Measurements from ENCODE around the gene CLPTM1L. TPM values are rescaled to one million over a fixed set of nuclear protein-coding genes. Genes with fewer than 3 reads are reported as not detected.

Gene CLPTM1L
- total and polyA plus RNA-seq, 12 donors: 40.7 to 96.5 (median 83.2) TPM

DNA sequence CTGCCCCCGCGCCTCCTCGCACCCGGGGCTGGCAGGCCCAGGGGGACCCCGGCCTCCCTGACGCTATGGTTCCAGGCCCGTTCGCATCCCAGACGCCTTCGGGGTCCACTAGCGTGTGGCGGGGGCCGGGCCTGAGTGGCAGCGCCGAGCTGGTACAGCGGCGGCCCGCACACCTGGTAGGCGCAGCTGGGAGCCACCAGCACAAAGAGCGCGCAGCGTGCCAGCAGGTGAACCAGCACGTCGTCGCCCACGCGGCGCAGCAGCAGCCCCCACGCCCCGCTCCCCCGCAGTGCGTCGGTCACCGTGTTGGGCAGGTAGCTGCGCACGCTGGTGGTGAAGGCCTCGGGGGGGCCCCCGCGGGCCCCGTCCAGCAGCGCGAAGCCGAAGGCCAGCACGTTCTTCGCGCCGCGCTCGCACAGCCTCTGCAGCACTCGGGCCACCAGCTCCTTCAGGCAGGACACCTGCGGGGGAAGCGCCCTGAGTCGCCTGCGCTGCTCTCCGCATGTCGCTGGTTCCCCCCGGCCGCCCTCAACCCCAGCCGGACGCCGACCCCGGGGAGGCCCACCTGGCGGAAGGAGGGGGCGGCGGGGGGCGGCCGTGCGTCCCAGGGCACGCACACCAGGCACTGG is 50.6 kb downstream of the CLPTM1L start:
- no peaks in the 10 kb centered on the region for H3K4me1 ChIP-seq (replicated peaks in 1 of 2)
- TF ChIP-seq, protein P1, sequence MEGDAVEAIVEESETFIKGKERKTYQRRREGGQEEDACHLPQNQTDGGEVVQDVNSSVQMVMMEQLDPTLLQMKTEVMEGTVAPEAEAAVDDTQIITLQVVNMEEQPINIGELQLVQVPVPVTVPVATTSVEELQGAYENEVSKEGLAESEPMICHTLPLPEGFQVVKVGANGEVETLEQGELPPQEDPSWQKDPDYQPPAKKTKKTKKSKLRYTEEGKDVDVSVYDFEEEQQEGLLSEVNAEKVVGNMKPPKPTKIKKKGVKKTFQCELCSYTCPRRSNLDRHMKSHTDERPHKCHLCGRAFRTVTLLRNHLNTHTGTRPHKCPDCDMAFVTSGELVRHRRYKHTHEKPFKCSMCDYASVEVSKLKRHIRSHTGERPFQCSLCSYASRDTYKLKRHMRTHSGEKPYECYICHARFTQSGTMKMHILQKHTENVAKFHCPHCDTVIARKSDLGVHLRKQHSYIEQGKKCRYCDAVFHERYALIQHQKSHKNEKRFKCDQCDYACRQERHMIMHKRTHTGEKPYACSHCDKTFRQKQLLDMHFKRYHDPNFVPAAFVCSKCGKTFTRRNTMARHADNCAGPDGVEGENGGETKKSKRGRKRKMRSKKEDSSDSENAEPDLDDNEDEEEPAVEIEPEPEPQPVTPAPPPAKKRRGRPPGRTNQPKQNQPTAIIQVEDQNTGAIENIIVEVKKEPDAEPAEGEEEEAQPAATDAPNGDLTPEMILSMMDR (IDR thresholded peaks at IDR 0.05): no peak
- no peak for TF ChIP-seq POLR2A (IDR thresholded peaks at IDR 0.05)
- H3K27me3 ChIP-seq: peaks cover 29% of the 10 kb centered on the region
- DNase-seq: no peak
- H3K9me3 ChIP-seq (replicated peaks in 1 of 3): no peaks in the 10 kb centered on the region
- 0 to 29% (median 13%) methylated on average over 2 to 69 of the region's 69 CpGs for WGBS, 4 donors
- no peaks in the 10 kb centered on the region for H3K36me3 ChIP-seq (replicated peaks in 1 of 2)
- intact Hi-C loops (cut with DNase I): no loop called here
- H3K4me3 ChIP-seq: no peak overlapping the region
- no peak overlapping the region for H3K27ac ChIP-seq

DNA sequence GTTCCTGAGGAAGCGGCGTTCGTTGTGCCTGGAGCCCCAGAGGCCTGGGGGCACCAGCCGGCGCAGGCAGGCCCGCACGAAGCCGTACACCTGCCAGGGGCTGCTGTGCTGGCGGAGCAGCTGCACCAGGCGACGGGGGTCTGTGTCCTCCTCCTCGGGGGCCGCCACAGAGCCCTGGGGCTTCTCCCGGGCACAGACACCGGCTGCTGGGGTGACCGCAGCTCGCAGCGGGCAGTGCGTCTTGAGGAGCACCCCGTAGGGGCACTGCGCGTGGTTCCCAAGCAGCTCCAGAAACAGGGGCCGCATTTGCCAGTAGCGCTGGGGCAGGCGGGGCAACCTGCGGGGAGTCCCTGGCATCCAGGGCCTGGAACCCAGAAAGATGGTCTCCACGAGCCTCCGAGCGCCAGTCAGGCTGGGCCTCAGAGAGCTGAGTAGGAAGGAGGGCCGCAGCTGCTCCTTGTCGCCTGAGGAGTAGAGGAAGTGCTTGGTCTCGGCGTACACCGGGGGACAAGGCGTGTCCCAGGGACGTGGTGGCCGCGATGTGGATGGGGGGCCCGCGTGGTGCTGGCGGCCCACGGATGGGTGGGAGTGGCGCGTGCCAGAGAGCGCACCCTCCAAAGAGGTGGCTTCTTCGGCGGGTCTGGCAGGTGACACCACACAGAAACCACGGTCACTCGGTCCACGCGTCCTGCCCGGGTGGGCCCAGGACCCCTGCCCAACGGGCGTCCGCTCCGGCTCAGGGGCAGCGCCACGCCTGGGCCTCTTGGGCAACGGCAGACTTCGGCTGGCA is 51.3 kb downstream of the CLPTM1L start:
- H3K4me1 ChIP-seq (replicated peaks in 1 of 2): no peaks in the 10 kb centered on the region
- no peak overlapping the region for H3K4me3 ChIP-seq
- WGBS, 4 donors: 85 to 89% (median 87%) methylated on average over 21 to 60 of the region's 60 CpGs
- H3K27ac ChIP-seq: no peak overlapping the region
- H3K27me3 ChIP-seq: peaks cover 29% of the 10 kb centered on the region
- no peak for DNase-seq
- intact Hi-C loops (cut with DNase I): no loop called here
- TF ChIP-seq, protein P1 (IDR thresholded peaks at IDR 0.05): no peak
- TF ChIP-seq POLR2A (IDR thresholded peaks at IDR 0.05): no peak
- H3K36me3 ChIP-seq (replicated peaks in 1 of 2): no peaks in the 10 kb centered on the region
- H3K9me3 ChIP-seq (replicated peaks in 1 of 3): no peaks in the 10 kb centered on the region

DNA sequence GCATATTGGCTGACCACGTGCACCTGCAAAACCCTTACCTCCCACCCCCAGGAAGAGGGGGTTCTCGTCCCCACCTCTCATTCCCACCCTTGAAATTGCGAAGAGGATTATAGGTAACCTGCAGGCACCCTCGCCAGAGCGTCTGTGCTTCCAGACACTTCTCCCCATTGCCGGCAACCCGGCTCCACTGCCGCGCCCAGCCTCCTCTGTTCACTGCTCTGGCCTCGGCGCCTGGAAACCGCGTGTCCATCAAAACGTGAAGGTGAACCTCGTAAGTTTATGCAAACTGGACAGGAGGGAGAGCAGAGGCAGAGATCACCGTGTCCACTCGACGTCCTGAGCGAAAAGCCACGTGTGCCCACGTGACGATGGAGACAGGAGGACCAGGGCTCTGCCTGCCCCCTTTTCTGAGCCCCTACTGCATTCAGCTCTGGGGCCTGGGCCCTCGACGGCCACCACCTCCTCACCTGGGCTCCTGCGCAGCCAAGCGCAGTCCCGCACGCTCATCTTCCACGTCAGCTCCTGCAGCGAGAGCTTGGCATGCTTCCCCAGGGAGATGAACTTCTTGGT is 52.0 kb downstream of the CLPTM1L start:
- peaks cover 29% of the 10 kb centered on the region for H3K27me3 ChIP-seq

DNA sequence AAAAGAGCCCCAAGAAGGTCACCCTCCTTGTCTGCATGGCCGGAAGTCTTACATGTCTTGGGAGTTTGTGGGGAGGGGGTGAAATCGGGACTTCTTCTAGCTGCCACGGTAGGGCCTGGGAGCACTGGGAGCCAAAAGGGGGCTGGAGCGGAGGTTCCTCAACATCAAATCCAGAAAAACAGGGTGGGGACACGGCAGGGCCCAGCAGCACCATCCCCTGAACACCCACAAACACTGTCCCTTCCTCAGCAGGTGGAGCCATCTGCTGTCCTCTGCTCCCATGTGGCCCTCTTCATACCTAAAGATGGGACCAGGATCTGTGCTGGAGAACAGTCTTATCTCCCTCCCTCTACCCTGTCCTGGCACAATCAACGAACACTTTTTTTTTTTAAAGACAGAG is 52.8 kb downstream of the CLPTM1L start:
- intact Hi-C loops (cut with DNase I): no loop called here
- TF ChIP-seq, protein P1 (IDR thresholded peaks at IDR 0.05): no peak
- no peak for TF ChIP-seq POLR2A (IDR thresholded peaks at IDR 0.05)
- no peaks in the 10 kb centered on the region for H3K36me3 ChIP-seq (replicated peaks in 1 of 2)
- no peaks in the 10 kb centered on the region for H3K9me3 ChIP-seq (replicated peaks in 1 of 3)
- no peak overlapping the region for H3K4me3 ChIP-seq
- 62 to 84% (median 69%) methylated on average over 6 of the region's 6 CpGs for WGBS, 4 donors
- DNase-seq: no peak
- H3K27ac ChIP-seq: no peak overlapping the region
- H3K27me3 ChIP-seq: peaks cover 29% of the 10 kb centered on the region
- H3K4me1 ChIP-seq (replicated peaks in 1 of 2): no peaks in the 10 kb centered on the region

More for the DNA sequence above, 52.0 kb downstream of the CLPTM1L start:
- H3K36me3 ChIP-seq (replicated peaks in 1 of 2): no peaks in the 10 kb centered on the region
- TF ChIP-seq, protein P1 (IDR thresholded peaks at IDR 0.05): no peak
- no peak for TF ChIP-seq POLR2A (IDR thresholded peaks at IDR 0.05)
- no peaks in the 10 kb centered on the region for H3K4me1 ChIP-seq (replicated peaks in 1 of 2)
- H3K27ac ChIP-seq: no peak overlapping the region
- no peak overlapping the region for H3K4me3 ChIP-seq
- H3K9me3 ChIP-seq (replicated peaks in 1 of 3): no peaks in the 10 kb centered on the region
- 75 to 81% (median 76%) methylated on average over 8 to 30 of the region's 30 CpGs for WGBS, 4 donors
- DNase-seq: no peak
- intact Hi-C loops (cut with DNase I): no loop called here

Data from adrenal gland (tissue), 12 donors.